HG03135 (cell line): ENCODE data around the gene TANGO2.

Source experiments
- ATAC-seq: cut with Tn5 transposase; IDR thresholded peaks from one replicate; pipeline ENCODE4 v1.9.1; 2021; ENCODE audit warnings: mild to moderate bottlenecking, moderate library complexity; ENCODE audit not compliant: unreplicated experiment

Gene TANGO2

GRCh38 chr22:20113551-20114310 lies 92.8 kb downstream of the TANGO2 start:
- ATAC-seq = no peak

GRCh38 chr22:20114506-20115475 lies 93.9 kb downstream of the TANGO2 start:
- no peak for ATAC-seq

- ATAC-seq = no peak
Measured at GRCh38 chr22:20115691-20116375, 94.9 kb downstream of the TANGO2 start, which contains the start of gene RANBP1. TSS of gene RANBP1 (plus strand) at chr22:20116104. CDS start at chr22:20116185, 81 bp downstream.

- ATAC-seq = peak; percentile 3
Measured at GRCh38 chr22:20116376-20116950, 95.6 kb downstream of the TANGO2 start.
